NCI-H526 (cell line): ENCODE data around the gene RASSF5.
A peak's percentile ranks its signal among the peaks of the same experiment; 100 is the strongest.

ENCODE experiments used
- DNase-seq, 2 experiments: peaks; one replicate each; lab custom pipeline; 2025; lab: John Stamatoyannopoulos, UW

Gene RASSF5

DNA sequence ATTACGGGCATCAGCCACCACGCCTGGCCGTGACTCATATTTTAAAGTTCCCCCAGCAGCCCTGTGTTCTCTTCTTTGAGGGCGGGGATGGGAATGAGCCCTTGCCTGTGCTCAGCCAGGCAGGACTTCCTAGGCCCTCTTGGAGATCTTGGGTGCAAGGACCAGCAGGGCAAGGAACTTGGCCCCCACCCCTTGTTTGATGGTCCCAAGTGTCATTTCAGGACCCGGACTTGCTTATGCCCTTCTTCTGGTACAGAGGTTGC lies 9.3 kb downstream of the RASSF5 start:
- no peak for DNase-seq

DNA sequence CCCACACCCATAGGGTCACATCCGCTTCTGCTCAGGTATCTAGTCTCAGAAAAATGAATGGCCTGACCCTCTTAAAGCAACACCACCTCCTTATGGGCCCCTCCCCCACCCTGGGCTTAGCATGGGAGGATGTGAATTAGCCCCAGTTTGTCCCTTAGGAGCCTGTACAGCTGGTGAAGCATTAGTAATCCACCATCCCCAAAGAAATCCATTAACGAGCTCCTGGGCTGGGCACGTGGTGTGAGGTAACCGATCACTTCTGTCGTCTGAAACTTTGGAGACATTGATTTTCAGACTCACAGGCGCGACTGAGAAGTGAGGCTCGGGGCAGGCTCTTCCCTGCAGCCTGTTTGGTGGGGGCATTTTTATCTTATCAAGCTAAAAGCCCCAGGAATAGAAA lies 10.5 kb downstream of the RASSF5 start:
- DNase-seq = no peak

DNA sequence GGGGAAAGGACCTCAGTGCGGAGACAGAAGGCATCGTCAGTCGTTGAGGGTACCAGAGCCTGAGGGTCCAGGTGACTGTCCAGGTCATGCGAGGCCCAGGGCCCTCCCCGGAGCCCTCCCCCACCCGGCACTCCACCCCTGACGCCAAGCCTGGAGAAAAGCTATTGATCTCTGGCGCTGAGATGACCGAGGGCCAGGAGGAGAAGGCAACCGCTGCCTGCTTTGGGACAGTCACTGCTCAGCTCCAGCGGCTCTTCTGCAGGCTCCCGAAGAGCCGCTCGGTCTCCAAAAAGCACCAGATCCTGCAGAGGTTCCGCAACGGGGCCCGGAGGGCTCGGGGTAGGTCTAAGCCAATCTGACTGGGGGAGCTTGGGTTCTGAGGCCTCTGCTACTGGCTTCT lies 10.9 kb downstream of the RASSF5 start:
- no peak for DNase-seq

- no peak for DNase-seq
Observed at GRCh38 chr1:206518743-206519142, 11.4 kb downstream of the RASSF5 start.

DNA sequence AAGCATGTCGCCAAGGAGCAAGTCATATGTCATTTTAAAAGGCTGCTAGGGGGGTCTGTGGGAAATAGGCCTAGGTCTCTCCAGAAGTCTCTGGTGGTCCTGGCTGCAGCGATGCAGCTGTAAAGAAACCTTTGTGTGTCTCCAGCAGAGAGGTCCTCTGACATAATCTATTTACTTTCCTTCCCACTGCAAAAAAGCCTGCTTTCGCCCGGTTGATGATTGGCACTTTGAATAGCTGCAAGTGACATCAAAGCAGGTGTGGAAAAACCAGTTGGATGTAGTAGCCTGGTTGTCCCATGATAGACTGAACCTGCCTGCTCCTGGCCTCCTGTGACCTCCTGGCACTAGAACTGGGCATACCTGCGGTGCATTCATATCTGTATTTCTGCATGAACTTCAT lies 13.8 kb downstream of the RASSF5 start:
- no peak for DNase-seq

DNA sequence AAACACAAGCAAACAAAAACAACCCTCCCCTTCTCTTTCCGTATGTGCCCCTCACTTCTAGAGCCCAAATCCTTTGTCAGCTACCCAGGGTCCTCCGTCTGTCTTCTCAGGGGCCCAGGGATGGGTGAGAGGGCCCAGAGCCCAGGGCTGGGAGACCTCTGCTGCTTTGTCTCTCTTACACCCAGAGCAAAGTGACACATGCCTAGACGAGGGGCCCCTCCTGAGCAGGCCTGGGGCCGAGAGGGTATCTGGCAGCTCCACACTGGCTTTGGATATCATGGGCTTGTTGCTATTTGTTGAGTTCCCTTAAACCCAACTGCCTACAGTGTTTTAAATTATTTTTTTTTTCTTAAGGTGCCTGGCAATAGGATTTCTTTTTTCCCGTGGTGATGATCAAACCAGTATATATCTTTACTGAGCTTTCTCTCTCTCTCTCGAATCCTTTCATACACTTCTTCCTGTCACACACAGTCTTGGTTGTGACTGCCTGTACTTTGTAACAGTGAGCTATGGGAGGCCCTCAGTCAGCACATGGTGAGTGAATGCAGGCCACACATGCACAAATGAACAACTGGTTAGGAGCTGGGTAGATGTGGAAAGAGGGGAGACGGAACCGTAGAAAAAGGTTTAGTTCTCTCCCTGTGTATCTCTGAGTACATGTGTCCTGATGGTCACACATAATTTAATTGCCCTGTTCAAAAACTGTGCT lies 14.5 kb downstream of the RASSF5 start:
- no peak for DNase-seq

- no peak for DNase-seq
Observed at GRCh38 chr1:206524739-206525364, 17.5 kb downstream of the RASSF5 start.

- no peak for DNase-seq
Observed at GRCh38 chr1:206526064-206526911, 19.0 kb downstream of the RASSF5 start.

DNA sequence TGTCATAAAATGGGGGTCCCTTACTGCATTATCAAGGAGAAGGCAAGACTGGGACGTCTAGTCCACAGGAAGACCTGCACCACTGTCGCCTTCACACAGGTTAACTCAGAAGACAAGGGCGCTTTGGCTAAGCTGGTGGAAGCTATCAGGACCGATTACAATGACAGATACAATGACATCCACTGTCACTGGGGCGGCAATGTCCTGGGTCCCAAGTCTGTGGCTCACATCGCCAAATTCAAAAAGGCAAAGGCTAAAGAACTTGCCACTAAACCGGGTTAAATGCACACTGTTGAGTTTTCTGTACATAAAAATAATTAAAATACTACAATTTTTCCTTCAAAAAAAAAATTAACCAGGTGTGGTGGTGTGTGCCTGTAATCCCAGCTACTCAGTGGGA lies 22.1 kb downstream of the RASSF5 start:
- DNase-seq = no peak

DNA sequence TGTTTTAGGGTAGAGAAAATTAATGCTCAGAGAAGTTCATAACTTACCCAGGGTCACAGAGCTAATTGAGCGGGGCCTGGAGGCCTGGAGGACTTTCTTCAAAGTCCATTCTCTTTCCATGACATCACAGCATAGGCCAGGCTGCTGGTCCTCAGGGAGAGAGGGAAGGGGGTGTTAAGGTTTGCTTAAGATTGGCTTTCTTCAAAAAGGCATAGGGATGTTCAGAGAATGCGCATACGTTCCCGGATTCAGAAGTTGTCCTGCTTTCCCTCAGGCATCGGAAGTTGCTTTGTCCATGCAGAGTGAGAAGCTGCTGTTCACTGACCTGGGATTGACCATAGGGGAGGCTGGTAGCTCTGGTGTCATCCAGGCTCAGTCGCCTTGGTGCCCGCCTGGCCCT lies 25.0 kb downstream of the RASSF5 start:
- DNase-seq = no peak

GRCh38 chr1:206534552-206534951 lies 27.2 kb downstream of the RASSF5 start:
- no peak for DNase-seq

DNA sequence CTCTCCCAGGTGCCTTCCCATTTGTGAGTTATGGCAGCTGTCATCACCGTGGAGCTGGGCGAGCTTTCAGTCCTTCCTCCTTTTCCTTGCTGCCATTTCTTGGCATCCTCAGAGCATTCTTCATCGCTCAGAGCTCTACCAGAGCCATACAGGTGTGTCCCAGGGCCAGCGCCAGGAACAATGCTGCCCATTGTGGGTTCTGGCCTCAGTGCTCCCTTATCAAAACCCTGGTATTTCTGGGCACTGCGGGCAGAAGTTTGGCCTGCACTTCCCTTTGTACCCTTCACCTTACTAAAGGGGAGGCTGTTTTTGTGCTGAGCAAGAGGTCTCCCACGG lies 28.5 kb downstream of the RASSF5 start:
- no peak for DNase-seq

- no peak for DNase-seq
Observed at GRCh38 chr1:206537141-206537540, 29.8 kb downstream of the RASSF5 start.

DNA sequence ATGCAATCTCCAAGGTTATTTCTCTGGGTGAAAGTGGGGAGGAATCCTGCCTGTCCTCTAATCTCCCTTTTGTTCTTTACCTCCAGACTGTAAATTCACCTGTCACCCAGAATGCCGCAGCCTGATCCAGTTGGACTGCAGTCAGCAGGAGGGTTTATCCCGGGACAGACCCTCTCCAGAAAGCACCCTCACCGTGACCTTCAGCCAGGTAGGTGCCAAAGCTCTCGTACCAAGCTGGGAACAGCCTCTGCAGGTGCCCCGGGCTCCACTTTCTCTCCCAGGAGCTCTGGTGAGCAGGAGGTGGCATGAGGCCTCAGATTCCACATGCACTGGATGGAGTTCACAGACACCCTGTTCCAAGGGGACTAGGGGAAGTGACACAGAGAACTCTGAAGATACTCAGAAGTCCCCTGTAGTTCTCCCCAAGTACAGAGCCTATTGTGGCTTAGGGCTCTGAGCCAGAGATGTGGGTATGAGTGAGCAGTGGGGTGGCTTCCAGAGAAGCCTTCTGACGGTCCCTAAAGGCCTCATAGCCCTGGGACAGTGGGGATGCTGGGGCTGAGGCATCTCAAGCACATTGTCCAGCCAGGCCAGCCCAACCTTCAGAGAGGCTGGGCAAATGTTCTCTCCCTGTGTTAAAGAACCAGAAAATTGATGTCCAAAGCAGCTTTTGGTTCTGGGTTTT lies 30.9 kb downstream of the RASSF5 start:
- DNase-seq = no peak

GRCh38 chr1:206538901-206539640 lies 31.7 kb downstream of the RASSF5 start:
- no peak for DNase-seq

DNA sequence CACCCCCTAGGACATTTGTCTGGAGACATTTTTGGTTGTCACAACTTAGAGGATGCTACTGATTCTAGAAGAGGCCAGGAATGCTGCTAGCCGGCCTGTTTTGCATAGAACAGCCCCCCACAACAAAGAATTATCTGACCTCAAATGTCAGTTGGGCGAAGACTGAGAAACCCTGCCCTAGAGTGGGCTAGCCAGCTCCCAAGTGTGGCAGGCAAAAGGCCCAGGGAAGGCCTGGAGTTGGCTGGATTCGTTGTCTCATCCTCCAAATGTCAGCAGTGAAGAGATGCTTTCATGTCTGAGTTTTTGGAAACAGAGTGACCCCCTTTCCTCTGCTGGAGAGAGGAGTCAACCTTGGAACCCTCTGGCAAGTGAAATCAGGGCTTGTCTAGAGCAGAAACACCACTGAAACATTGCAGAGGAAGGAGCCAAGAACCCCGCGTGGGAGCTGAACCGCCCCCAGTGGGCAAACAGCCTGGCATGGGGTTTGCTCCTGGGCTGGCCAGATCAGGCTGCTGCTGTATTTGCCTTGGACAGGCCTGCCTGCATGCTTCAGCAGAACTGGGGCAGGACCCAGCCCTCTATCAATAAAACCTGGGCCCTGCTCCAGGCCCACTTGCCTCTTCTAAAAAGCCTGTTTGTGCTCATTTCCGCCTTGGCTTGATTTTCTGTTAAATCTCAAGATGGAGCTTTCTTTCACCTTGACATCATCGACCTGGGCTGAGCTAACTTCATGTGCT lies 32.9 kb downstream of the RASSF5 start:
- DNase-seq = no peak

DNA sequence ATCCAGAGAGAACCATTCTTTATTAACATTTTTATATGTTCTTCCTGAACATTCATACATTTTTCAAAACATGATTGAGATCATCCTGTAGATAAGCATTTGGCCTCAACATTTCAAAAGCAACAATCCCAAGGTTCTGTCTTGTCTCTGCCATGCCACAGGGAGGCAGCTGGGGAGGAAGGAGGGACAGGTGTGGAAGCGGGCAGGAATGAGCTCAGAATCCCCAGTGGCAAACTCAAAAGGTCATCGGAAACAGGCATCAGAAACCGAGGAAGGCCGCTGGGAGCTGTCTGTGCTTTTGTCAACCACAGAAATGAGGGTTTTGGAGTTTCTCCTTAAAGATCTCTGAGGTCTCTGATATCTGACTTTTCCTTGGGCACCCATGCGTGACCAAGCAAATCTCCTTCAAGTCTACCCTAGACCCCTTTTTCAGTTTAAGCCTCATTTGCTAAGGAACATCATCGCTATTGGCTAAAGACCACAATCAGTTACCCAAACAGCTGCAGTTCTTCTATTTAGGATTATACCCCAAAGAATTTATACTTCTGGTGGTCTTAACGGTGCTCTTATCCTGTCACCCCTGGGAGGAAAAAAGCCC lies 34.0 kb downstream of the RASSF5 start:
- DNase-seq = no peak

DNA sequence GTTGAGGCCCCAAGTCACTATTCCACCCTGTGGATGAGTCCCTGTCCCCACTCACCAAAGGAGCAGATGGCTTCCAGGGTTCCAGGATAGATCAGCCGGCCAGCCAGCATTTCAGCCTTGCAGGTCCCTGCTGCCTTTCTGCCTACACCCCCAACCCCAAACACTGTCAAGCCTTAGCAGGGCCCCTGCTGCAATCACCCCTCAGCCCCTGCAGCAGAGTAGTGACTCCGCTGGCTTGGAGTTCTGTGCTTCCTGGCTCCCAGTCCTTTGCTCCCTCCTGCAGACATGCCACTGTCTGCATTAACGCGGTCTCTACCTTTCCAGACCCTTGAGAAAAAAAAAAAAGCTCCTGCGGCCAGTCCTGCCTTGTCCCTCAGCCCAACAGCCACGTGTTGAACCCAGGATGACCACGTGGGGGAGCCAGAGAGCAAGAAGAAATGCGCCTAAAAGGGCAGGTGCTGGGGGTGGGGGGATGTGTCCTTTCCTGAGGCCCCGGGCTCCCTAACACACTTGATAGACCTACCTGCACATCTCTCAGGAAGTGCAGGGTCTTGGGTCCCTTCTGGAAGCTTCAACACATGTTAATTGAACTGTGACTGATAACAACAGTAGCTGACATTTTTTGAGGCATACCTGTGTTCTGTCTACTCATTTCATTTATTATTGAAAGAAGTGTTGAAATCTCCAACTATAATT lies 37.4 kb downstream of the RASSF5 start:
- peak; percentile 2 to 76 for DNase-seq

DNA sequence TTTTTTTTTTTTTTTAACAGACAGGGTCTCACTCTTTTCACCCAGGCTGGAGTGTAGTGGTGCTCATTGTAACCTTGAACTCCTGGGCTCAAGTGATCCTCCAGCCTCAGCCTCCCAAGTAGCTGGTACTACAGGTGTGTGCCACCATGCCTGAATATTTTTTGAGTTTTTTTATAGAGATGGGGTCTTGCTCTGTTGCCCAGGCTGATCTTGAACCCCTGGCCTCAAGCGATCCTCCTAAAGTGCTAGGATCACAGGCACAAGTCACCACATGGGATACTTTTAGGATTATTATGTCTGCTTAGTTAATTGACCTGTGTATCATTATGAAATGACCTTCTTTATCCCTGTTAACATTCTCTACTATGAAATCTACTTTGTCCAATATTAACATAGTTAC lies 38.0 kb downstream of the RASSF5 start:
- DNase-seq = no peak

GRCh38 chr1:206547104-206547503 lies 39.8 kb downstream of the RASSF5 start:
- DNase-seq = no peak
